Erythroblast (primary cell): ENCODE measurements around the gene ABHD2.
A peak's percentile ranks its signal among the peaks of the same experiment; 100 is the strongest.

Experiments used
- DNase-seq, 2 experiments: peaks; one replicate each; lab custom pipeline; 2025; lab: John Stamatoyannopoulos, UW
- GATA1 ChIP-seq: IDR thresholded peaks from 2 replicates; pipeline ENCODE4 v1.6.1; 2011; ENCODE audit warnings: low read depth, mild to moderate bottlenecking, control low read depth, low read length, moderate library complexity
- POLR2A ChIP-seq: IDR thresholded peaks from 2 replicates; pipeline ENCODE4 v1.6.1; 2011; ENCODE audit warnings: mild to moderate bottlenecking, low read length

The ABHD2 gene

GRCh38 chr15:89067751-89068150, 20.5 kb upstream of the ABHD2 start:
- TF ChIP-seq GATA1 (no peak), POLR2A (no peak)
- DNase-seq: no peak

- no peak for DNase-seq
Measured at GRCh38 chr15:89068325-89068784, 19.9 kb upstream of the ABHD2 start.

GRCh38 chr15:89070197-89071124, 17.8 kb upstream of the ABHD2 start:
- peak; percentile 21 to 55 for DNase-seq
- no peak for TF ChIP-seq POLR2A
- TF ChIP-seq GATA1: no peak

More at GRCh38 chr15:89068325-89068784, 19.9 kb upstream of the ABHD2 start:
- TF ChIP-seq GATA1 (no peak), POLR2A (no peak)

GRCh38 chr15:89071471-89071870, 16.8 kb upstream of the ABHD2 start:
- no peak for TF ChIP-seq GATA1
- TF ChIP-seq POLR2A: no peak

GRCh38 chr15:89072277-89072869, 15.9 kb upstream of the ABHD2 start:
- DNase-seq: no peak
- no peak for TF ChIP-seq GATA1
- TF ChIP-seq POLR2A: no peak

More at GRCh38 chr15:89071471-89071870, 16.8 kb upstream of the ABHD2 start:
- DNase-seq: no peak

GRCh38 chr15:89074402-89075012, 13.7 kb upstream of the ABHD2 start:
- DNase-seq: peak; percentile 12 to 42
- TF ChIP-seq GATA1: no peak
- no peak for TF ChIP-seq POLR2A

GRCh38 chr15:89075101-89075640, 13.1 kb upstream of the ABHD2 start:
- no peak for TF ChIP-seq POLR2A
- TF ChIP-seq GATA1: no peak
- no peak for DNase-seq

GRCh38 chr15:89075846-89076245, 12.4 kb upstream of the ABHD2 start:
- TF ChIP-seq POLR2A (no peak), GATA1 (no peak)
- no peak for DNase-seq

- DNase-seq: no peak
- no peak for TF ChIP-seq GATA1
- TF ChIP-seq POLR2A: no peak
Measured at GRCh38 chr15:89077750-89078149, 10.5 kb upstream of the ABHD2 start.

GRCh38 chr15:89078851-89079810, 9.1 kb upstream of the ABHD2 start:
- DNase-seq: peak in 1 of 2 experiments; percentile 29

GRCh38 chr15:89081878-89082277, 6.4 kb upstream of the ABHD2 start:
- TF ChIP-seq GATA1: no peak
- DNase-seq: peak in 1 of 2 experiments; percentile 16

More at GRCh38 chr15:89078851-89079810, 9.1 kb upstream of the ABHD2 start:
- TF ChIP-seq POLR2A: no peak
- no peak for TF ChIP-seq GATA1

GRCh38 chr15:89083246-89083645, 5.0 kb upstream of the ABHD2 start:
- no peak for TF ChIP-seq POLR2A
- TF ChIP-seq GATA1: no peak
- DNase-seq: no peak
